HepG2 (cell line): ENCODE data around the gene CES2. TPM values are rescaled to one million over a fixed set of nuclear protein-coding genes. Genes with fewer than 3 reads are reported as not detected.

Experiments
- HNRNPL ChIP-seq: fragments of 200-400 bp; formaldehyde crosslinking; IDR thresholded peaks from 2 replicates; pipeline ENCODE4 v1.6.1; 2017; ENCODE audit warnings: mild to moderate bottlenecking, low read depth, low read length
- HNRNPLL ChIP-seq: fragments of 200-400 bp; formaldehyde crosslinking; IDR thresholded peaks from 2 replicates; pipeline ENCODE4 v1.6.1; 2017; ENCODE audit warnings: mild to moderate bottlenecking, low read depth, low read length; ENCODE audit not compliant: poor library complexity, severe bottlenecking
- HOXA7 ChIP-seq: sonication (generic); formaldehyde crosslinking; IDR thresholded peaks from 2 replicates; pipeline ENCODE4 v1.8.1; 2022; ENCODE audit warnings: mild to moderate bottlenecking, missing genetic modification reagents, moderate library complexity
- KDM5B ChIP-seq: sonication (generic); formaldehyde crosslinking; IDR thresholded peaks from 2 replicates; pipeline ENCODE4 v1.4.0; 2020; ENCODE audit warnings: missing genetic modification reagents, mild to moderate bottlenecking, borderline replicate concordance
- LCORL ChIP-seq, 2 experiments: fragments of 450-650 bp in 1 of 2; sonication (generic) in 1 of 2; formaldehyde crosslinking in 1 of 2; IDR thresholded peaks; 2 replicates each; pipeline versions ENCODE4 v1.5.0 to v1.6.1; 2017 to 2020; ENCODE audit warnings: antibody characterized with exemption in 1 of 2, missing genetic modification reagents in 1 of 2
- MIER3 ChIP-seq: IDR thresholded peaks from 2 replicates; pipeline ENCODE4 v1.6.1; 2016; ENCODE audit warnings: missing compliant biosample characterization, borderline replicate concordance
- PTBP1 ChIP-seq: fragments of 200-400 bp; formaldehyde crosslinking; IDR thresholded peaks from 2 replicates; pipeline ENCODE4 v1.6.1; 2018; ENCODE audit warnings: low read length, low read depth; ENCODE audit not compliant: poor library complexity, severe bottlenecking
- ZFP62 ChIP-seq: sonication (generic); formaldehyde crosslinking; IDR thresholded peaks from 2 replicates; pipeline ENCODE4 v1.4.0; 2020; ENCODE audit warnings: missing genetic modification reagents
- ZFX ChIP-seq: sonication (generic); formaldehyde crosslinking; IDR thresholded peaks from 2 replicates; pipeline ENCODE4 v1.4.0; 2020; ENCODE audit warnings: mild to moderate bottlenecking, low read depth, missing genetic modification reagents, moderate library complexity
- polyA plus RNA-seq, 8 experiments: library from polyadenylated mRNA; depleted of rRNA in 3 of 8; stranded (reverse) in 7 of 8; unstranded in 1 of 8; fragments of >200 nt; fragmentation: Illumina TruSeq in 4 of 8; extraction: Trizol in 4 of 8; gene quantifications; 2 replicates each; pipeline versions ENCODE4 v1.2.1 to v1.2.3, GENCODE V29; 2011 to 2016; ENCODE audit warnings: low read depth in 4 of 8, missing spikeins in 1 of 8, mixed read lengths in 1 of 8; ENCODE audit not compliant: insufficient read depth in 1 of 8
- total RNA-seq, 5 experiments: library from RNA; depleted of rRNA; stranded (reverse); fragments of >200 nt; fragmentation: Illumina TruSeq; extraction: Trizol; gene quantifications; 2 replicates each; pipeline ENCODE4 v1.2.3, GENCODE V29; 2016; ENCODE audit warnings: low read depth in 1 of 5
- TF ChIP-seq, protein P1 (sequence below): sonication (generic); formaldehyde crosslinking; IDR thresholded peaks from 2 replicates; pipeline ENCODE4 v1.5.1; 2020; ENCODE audit warnings: missing genetic modification reagents, mild to moderate bottlenecking, borderline replicate concordance
- TF ChIP-seq, protein P2 (sequence below): sonication (generic); formaldehyde crosslinking; IDR thresholded peaks from 2 replicates; pipeline ENCODE4 v1.5.0; 2020; ENCODE audit warnings: mild to moderate bottlenecking, missing genetic modification reagents, borderline replicate concordance
- TF ChIP-seq, protein P3 (sequence below): sonication (generic); formaldehyde crosslinking; IDR thresholded peaks from 2 replicates; pipeline ENCODE4 v1.5.0; 2020; ENCODE audit warnings: missing genetic modification reagents
- TF ChIP-seq, protein P4 (sequence below): sonication (generic); formaldehyde crosslinking; IDR thresholded peaks from 2 replicates; pipeline ENCODE4 v1.5.1; 2020; ENCODE audit warnings: missing genetic modification reagents, mild to moderate bottlenecking, borderline replicate concordance
- TF ChIP-seq, protein P5 (sequence below): sonication (generic); formaldehyde crosslinking; IDR thresholded peaks from 2 replicates; pipeline ENCODE4 v1.5.1; 2020; ENCODE audit warnings: mild to moderate bottlenecking, missing genetic modification reagents, moderate library complexity

CES2 gene
- total and polyA plus RNA-seq, 2 of the 13 experiments (the other 11 are each of a cell fraction or from before 2014, with no cell fraction given), result 50.6 to 63.8 TPM

DNA sequence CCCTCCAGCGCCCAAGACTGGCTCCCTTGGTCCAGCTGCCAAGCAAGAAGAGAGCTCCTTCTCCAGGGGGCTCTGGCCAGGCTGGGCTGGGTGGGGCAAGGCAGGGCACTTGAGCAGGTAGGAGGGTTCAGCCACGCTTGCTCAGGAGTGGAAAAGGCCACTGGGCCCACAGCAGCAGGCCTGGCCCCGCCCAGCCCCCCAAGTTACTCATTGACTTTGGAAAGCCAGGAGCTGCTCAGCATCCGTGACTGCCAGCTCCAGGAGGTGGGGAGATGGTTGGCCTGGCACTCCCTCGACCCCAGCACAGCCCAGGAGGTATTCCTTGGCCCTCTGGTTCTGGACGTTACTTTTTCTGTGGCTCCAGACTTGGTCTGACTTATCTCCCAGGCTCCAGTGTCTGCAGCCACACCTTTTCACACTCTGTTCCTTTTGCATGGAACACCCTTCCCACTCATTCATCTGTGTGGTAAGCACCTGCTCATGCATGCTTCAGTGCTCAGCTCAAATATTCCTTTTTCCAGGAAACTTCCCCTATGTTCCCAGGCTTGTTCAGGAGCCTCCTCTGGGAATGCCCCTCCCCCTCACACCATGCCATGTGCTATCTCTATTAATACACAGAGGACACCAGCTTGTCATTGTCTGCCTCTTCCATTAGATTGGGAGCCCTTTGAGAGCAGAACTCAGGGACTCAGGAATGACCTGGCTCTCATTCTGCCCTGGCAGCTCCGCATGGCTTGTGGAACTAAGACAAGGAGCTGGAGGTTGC lies 16.3 kb upstream of the CES2 start, which contains the start of gene CDH16 (continued):
- TF ChIP-seq, protein P1, sequence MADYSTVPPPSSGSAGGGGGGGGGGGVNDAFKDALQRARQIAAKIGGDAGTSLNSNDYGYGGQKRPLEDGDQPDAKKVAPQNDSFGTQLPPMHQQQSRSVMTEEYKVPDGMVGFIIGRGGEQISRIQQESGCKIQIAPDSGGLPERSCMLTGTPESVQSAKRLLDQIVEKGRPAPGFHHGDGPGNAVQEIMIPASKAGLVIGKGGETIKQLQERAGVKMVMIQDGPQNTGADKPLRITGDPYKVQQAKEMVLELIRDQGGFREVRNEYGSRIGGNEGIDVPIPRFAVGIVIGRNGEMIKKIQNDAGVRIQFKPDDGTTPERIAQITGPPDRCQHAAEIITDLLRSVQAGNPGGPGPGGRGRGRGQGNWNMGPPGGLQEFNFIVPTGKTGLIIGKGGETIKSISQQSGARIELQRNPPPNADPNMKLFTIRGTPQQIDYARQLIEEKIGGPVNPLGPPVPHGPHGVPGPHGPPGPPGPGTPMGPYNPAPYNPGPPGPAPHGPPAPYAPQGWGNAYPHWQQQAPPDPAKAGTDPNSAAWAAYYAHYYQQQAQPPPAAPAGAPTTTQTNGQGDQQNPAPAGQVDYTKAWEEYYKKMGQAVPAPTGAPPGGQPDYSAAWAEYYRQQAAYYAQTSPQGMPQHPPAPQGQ (CRISPR knock-in tag), result no peak
- TF ChIP-seq HNRNPLL, result peak; percentile 24
- no peak for TF ChIP-seq PTBP1
- peak; percentile 64 for TF ChIP-seq ZFX (CRISPR knock-in tag)
- no peak for TF ChIP-seq ZFP62 (CRISPR knock-in tag)
- TF ChIP-seq, protein P2, sequence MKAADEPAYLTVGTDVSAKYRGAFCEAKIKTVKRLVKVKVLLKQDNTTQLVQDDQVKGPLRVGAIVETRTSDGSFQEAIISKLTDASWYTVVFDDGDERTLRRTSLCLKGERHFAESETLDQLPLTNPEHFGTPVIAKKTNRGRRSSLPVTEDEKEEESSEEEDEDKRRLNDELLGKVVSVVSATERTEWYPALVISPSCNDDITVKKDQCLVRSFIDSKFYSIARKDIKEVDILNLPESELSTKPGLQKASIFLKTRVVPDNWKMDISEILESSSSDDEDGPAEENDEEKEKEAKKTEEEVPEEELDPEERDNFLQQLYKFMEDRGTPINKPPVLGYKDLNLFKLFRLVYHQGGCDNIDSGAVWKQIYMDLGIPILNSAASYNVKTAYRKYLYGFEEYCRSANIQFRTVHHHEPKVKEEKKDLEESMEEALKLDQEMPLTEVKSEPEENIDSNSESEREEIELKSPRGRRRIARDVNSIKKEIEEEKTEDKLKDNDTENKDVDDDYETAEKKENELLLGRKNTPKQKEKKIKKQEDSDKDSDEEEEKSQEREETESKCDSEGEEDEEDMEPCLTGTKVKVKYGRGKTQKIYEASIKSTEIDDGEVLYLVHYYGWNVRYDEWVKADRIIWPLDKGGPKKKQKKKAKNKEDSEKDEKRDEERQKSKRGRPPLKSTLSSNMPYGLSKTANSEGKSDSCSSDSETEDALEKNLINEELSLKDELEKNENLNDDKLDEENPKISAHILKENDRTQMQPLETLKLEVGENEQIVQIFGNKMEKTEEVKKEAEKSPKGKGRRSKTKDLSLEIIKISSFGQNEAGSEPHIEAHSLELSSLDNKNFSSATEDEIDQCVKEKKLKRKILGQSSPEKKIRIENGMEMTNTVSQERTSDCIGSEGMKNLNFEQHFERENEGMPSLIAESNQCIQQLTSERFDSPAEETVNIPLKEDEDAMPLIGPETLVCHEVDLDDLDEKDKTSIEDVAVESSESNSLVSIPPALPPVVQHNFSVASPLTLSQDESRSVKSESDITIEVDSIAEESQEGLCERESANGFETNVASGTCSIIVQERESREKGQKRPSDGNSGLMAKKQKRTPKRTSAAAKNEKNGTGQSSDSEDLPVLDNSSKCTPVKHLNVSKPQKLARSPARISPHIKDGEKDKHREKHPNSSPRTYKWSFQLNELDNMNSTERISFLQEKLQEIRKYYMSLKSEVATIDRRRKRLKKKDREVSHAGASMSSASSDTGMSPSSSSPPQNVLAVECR, result peak; percentile 40; the same call in 1 of the 2 replicates
- no peak for TF ChIP-seq MIER3 (CRISPR knock-in tag)
- TF ChIP-seq, protein P3, sequence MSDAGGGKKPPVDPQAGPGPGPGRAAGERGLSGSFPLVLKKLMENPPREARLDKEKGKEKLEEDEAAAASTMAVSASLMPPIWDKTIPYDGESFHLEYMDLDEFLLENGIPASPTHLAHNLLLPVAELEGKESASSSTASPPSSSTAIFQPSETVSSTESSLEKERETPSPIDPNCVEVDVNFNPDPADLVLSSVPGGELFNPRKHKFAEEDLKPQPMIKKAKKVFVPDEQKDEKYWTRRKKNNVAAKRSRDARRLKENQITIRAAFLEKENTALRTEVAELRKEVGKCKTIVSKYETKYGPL, result no peak
- TF ChIP-seq KDM5B (CRISPR knock-in tag), result 0 out of 2 replicates have a peak, but pooled peaks have one; percentile 24
- no peak for TF ChIP-seq LCORL (IDR thresholded peaks at IDR 0.05)
- TF ChIP-seq LCORL (CRISPR knock-in tag; IDR thresholded peaks at IDR 0.05), result peak; percentile 37
- no peak for TF ChIP-seq HOXA7
- TF ChIP-seq, protein P4, sequence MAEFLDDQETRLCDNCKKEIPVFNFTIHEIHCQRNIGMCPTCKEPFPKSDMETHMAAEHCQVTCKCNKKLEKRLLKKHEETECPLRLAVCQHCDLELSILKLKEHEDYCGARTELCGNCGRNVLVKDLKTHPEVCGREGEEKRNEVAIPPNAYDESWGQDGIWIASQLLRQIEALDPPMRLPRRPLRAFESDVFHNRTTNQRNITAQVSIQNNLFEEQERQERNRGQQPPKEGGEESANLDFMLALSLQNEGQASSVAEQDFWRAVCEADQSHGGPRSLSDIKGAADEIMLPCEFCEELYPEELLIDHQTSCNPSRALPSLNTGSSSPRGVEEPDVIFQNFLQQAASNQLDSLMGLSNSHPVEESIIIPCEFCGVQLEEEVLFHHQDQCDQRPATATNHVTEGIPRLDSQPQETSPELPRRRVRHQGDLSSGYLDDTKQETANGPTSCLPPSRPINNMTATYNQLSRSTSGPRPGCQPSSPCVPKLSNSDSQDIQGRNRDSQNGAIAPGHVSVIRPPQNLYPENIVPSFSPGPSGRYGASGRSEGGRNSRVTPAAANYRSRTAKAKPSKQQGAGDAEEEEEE (CRISPR knock-in tag), result no peak
- TF ChIP-seq, protein P5, sequence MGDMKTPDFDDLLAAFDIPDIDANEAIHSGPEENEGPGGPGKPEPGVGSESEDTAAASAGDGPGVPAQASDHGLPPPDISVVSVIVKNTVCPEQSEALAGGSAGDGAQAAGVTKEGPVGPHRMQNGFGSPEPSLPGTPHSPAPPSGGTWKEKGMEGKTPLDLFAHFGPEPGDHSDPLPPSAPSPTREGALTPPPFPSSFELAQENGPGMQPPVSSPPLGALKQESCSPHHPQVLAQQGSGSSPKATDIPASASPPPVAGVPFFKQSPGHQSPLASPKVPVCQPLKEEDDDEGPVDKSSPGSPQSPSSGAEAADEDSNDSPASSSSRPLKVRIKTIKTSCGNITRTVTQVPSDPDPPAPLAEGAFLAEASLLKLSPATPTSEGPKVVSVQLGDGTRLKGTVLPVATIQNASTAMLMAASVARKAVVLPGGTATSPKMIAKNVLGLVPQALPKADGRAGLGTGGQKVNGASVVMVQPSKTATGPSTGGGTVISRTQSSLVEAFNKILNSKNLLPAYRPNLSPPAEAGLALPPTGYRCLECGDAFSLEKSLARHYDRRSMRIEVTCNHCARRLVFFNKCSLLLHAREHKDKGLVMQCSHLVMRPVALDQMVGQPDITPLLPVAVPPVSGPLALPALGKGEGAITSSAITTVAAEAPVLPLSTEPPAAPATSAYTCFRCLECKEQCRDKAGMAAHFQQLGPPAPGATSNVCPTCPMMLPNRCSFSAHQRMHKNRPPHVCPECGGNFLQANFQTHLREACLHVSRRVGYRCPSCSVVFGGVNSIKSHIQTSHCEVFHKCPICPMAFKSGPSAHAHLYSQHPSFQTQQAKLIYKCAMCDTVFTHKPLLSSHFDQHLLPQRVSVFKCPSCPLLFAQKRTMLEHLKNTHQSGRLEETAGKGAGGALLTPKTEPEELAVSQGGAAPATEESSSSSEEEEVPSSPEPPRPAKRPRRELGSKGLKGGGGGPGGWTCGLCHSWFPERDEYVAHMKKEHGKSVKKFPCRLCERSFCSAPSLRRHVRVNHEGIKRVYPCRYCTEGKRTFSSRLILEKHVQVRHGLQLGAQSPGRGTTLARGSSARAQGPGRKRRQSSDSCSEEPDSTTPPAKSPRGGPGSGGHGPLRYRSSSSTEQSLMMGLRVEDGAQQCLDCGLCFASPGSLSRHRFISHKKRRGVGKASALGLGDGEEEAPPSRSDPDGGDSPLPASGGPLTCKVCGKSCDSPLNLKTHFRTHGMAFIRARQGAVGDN (CRISPR knock-in tag), result peak; percentile 43
- TF ChIP-seq HNRNPL, result 0 out of 2 replicates have a peak, but pooled peaks have one; percentile 31
